ENCODE data around the gene PRKCH. TPM values are rescaled to one million over a fixed set of nuclear protein-coding genes. Genes with fewer than 3 reads are reported as not detected.
"Not testable (repeated sequence)": the region's sequence is repeated elsewhere in the genome, so short reads cannot be mapped to it uniquely, and the experiment has no call there.

PRKCH gene
- total RNA-seq, 1 experiment from 2014 or later, result 3.8 TPM

DNA sequence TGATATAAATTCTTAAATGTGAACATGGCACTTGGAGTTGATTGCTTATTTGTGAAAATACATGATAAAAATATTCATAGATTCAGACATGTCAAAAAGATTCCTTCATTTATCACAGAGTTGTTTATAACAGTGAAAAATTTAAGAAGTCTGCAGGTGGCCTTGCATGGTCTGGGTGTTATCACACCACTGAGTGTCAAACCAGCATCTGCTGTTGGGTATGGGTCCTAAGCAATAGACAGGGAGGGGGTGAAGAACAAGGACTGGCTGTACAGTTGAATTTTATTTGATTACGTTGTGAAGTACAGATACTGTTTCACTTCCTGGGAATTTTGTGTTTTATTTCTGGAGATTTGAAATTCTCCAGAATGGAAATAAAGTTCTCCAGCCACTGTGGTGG, 193.5 kb downstream of the PRKCH start:
- no peak for DNase-seq (ENCODE audit: low read depth)

GRCh38 chr14:61515436-61516117, 194.2 kb downstream of the PRKCH start:
- no peak for DNase-seq (ENCODE audit: low read depth)

GRCh38 chr14:61516118-61516743, 194.9 kb downstream of the PRKCH start:
- DNase-seq (ENCODE audit: low read depth), result no peak

- DNase-seq (ENCODE audit: low read depth), result peak; percentile 54
These were observed 195.7 kb downstream of the PRKCH start for GRCh38 chr14:61516964-61517653.

DNA sequence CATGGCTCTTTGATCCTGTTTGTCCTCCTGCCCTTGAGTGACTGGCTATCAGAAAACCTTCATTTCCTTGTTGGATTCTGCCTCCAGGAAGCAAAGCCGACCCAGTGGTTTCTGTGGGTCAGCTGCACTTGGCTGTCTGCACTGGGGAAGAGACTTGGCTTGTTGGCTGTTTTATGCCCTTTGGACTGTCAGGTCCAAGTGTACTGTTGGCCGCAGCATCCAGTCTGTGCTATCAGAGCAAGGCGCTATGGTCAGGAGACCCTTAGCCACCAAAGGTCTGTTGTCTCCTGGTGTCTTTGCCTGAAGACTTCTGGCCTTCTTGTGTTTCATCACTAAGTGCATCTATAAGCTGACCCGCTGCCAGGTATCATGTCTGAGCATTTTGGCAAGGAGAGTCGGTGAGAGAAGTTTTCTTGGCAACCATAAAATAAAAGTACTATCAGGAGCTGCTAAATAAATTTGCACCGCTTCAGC, 196.6 kb downstream of the PRKCH start:
- no peak for DNase-seq (ENCODE audit: low read depth)

- DNase-seq (ENCODE audit: low read depth), result no peak
These were observed 197.0 kb downstream of the PRKCH start for GRCh38 chr14:61518403-61518802.

DNA sequence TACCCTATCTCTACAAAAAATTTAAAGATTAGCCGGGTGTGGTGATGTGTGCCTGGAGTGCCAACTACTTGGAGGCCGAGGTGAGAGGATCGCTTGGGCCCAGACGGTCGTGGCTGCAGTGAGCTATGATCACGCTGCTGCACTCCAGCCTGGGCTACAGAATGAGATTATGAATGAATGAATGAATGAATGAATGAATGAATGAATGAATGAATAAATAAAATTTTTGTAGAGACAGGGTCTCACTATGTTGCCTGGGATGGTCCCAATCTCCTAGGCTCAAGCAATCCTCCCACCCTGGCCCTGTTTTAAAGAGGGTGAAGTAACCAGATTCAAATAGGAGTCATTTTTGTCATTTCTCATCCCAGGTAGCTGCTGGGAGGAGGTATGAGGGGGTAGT, 197.7 kb downstream of the PRKCH start:
- DNase-seq (ENCODE audit: low read depth), result no peak

GRCh38 chr14:61519735-61520134, 198.4 kb downstream of the PRKCH start:
- no peak for DNase-seq (ENCODE audit: low read depth)

DNA sequence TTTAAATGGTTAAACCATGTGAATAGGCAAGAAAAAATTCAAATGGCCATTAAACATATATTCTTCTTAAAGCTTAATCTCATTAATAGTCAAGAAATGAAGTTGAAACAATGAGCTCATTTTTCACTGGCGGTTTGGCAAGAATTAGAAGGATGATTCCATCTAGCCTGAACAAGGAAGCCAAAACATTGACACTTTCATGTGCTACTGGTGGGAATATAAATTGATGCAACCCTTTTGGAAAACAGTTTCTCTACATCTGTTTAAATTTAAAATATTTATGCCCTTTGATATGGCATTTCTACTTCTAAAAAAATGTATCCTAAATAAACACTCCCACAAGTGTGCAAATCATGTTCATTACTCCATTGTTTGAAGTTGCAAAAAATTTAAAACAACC, 199.2 kb downstream of the PRKCH start:
- no peak for DNase-seq (ENCODE audit: low read depth)

GRCh38 chr14:61521773-61522172, 200.4 kb downstream of the PRKCH start:
- no peak for DNase-seq (ENCODE audit: low read depth)

- no peak for DNase-seq (ENCODE audit: low read depth)
These were observed 202.4 kb downstream of the PRKCH start for GRCh38 chr14:61523751-61524150.

GRCh38 chr14:61524211-61524806, 202.9 kb downstream of the PRKCH start:
- DNase-seq (ENCODE audit: low read depth), result peak; percentile 98

GRCh38 chr14:61524936-61525292, 203.5 kb downstream of the PRKCH start:
- DNase-seq (ENCODE audit: low read depth), result no peak

GRCh38 chr14:61525293-61526011, 204.1 kb downstream of the PRKCH start:
- DNase-seq (ENCODE audit: low read depth), result peak; percentile 99

- peak; percentile 80 for DNase-seq (ENCODE audit: low read depth)
These were observed 205.3 kb downstream of the PRKCH start for GRCh38 chr14:61526405-61527312.

- peak; percentile 92 for DNase-seq (ENCODE audit: low read depth)
These were observed 206.1 kb downstream of the PRKCH start for GRCh38 chr14:61527325-61528100.

DNA sequence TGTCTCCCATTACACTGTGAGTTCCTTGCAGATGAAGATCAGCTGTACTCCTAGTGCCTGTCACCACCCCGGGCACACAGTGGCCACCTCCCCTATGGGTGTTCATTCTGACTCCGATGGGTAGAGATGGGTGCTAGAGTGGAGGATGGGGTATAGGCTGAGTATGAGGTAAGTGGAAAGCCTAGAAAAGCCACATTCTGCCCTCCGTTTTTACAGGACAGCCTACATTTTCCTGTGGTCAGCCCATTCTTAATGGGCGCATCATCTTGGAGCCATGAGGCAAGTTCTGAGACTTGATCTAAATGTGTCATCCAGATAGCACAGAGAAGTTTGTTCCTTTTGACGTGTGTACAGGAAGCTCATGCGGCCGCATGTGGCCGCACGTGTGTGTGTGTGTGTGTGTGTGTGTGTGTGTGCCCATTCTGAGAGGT, 207.2 kb downstream of the PRKCH start:
- peak; percentile 95 for DNase-seq (ENCODE audit: low read depth)

DNA sequence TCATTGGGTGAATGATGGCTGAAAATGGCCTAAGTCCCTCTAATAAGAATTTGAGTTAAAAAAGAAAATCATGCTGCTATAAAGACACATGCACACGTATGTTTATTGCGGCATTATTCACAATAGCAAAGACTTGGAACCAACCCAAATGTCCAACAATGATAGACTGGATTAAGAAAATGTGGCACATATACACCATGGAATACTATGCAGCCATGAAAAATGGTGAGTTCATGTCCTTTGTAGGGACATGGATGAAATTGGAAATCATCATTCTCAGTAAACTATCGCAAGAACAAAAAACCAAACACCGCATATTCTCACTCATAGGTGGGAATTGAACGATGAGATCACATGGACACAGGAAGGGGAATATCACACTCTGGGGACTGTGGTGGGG, 208.0 kb downstream of the PRKCH start:
- DNase-seq (ENCODE audit: low read depth), result not testable (repeated sequence)

GRCh38 chr14:61530296-61530695, 208.9 kb downstream of the PRKCH start:
- no peak for DNase-seq (ENCODE audit: low read depth)

GRCh38 chr14:61530896-61531295, 209.5 kb downstream of the PRKCH start:
- no peak for DNase-seq (ENCODE audit: low read depth)

Data from M059J (cell line).